Heart left ventricle (tissue), 13 donors: ENCODE data around the gene MYO3A.
"Not testable (repeated sequence)": the region's sequence is repeated elsewhere in the genome, so short reads cannot be mapped to it uniquely, and the experiment has no call there.

ENCODE experiments used
- CTCF ChIP-seq, 12 donors: fragments of 200-600 bp; sonication (generic) in 4 of 12; IDR thresholded peaks; one replicate each; pipeline versions ENCODE4 v1.5.0 to v1.8.0; 2018 to 2022; ENCODE audit warnings: antibody characterized with exemption in 12 of 12, mild to moderate bottlenecking in 5 of 12
- POLR2A ChIP-seq, 2 donors: fragments of 450-650 bp; IDR thresholded peaks; one replicate each; pipeline ENCODE4 v1.6.1; 2017; ENCODE audit warnings: antibody characterized with exemption in 2 of 2, mild to moderate bottlenecking in 2 of 2, moderate library complexity in 2 of 2
- donor health status: ischemic (EF 13 %, LVEDD 7.1; RV severe dilation, severe dysfunction).
- donor health status: DM: no; HTN: yes; CAD: no.
- donor health status: DM: no; HTN: no; CAD: no.
- donor health status: ischemic (EF 25% LVEDD 6.9; RV normal size, moderate dysfunction).
- donor health status: ischemic (EF 25% LVEDD 5.7; RV mildly dilated, moderate dysfunction).
- donor health status: ischemic (EF 35%, LVEDD 5.7; RV mildly dilated, moderate dysfunction).
- donor health status: nonischemic (EF 11% LVEDD 7.7; RV severe dilation, severe dysfunction).
- donor health status: DM: yes; HTN: yes; CAD: no.
- donor health status: PGD.
- donor health status: ischemic (EF 29% LVEDD 5.4; RV normal size, mild dysfunction).
- donor health status: nonischemic (EF 23%, LVEDD 6.1; RV moderate dilation, normal function).

DNA sequence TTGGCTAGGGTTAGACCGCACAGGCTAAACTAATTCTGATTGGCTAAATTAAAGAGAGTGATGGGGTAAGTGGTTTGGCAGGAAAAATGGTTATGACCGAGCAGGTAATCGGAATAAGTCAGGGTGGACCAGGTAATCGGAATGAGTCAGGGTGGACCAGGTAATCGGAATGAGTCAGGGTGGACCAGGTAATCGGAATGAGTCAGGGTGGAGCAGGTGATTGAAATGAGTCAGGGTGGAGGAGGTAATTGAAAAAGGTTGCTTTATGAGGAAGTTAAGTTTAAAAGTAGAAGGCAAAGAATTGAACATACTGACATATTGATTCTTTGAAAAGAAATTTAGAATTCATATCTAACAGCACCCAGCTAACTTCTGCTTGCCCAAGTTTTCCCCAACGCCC, 68.4 kb downstream of the MYO3A start:
- not testable (repeated sequence) for TF ChIP-seq CTCF, POLR2A (IDR thresholded peaks at IDR 0.05)
